Measurements from ENCODE around the gene PON3. TPM values are rescaled to one million over a fixed set of nuclear protein-coding genes. Genes with fewer than 3 reads are reported as not detected.

Gene PON3
- total RNA-seq, 1 experiment from 2014 or later: 1.2 TPM

GRCh38 chr7:95327356-95327755 is 68.8 kb downstream of the PON3 start:
- no peak overlapping the region for H3K4me3 ChIP-seq (ENCODE audit: low read depth in 2 of 2, low read length in 2 of 2)
- no peak overlapping the region for H3K27ac ChIP-seq (ENCODE audit: low read length)
- no TSS peak for BruUV-seq (replicated peaks)
- DNase-seq (ENCODE audit: low read depth, low spot score): no peak
- H3K4me1 ChIP-seq (ENCODE audit: control insufficient read depth, insufficient read depth, low read length): no peaks in the 10 kb centered on the region
- no peak for ATAC-seq
- no peaks in the 10 kb centered on the region for H3K9me3 ChIP-seq (ENCODE audit: control insufficient read depth, insufficient read depth, low read depth, low read length)
- H3K36me3 ChIP-seq (ENCODE audit: control insufficient read depth, insufficient read depth, low read length): no peaks in the 10 kb centered on the region
- ChIA-PET POLR2A (no interaction called here), CTCF (no interaction called here)
- H3K27me3 ChIP-seq (ENCODE audit: control insufficient read depth, insufficient read depth, low read length): no peaks in the 10 kb centered on the region
- in situ Hi-C loops (cut with HindIII; ENCODE audit: low pct_unique_long_range_greater_than_20kb, low sequenced_read_pairs): no loop called here
- TF ChIP-seq, protein P1, sequence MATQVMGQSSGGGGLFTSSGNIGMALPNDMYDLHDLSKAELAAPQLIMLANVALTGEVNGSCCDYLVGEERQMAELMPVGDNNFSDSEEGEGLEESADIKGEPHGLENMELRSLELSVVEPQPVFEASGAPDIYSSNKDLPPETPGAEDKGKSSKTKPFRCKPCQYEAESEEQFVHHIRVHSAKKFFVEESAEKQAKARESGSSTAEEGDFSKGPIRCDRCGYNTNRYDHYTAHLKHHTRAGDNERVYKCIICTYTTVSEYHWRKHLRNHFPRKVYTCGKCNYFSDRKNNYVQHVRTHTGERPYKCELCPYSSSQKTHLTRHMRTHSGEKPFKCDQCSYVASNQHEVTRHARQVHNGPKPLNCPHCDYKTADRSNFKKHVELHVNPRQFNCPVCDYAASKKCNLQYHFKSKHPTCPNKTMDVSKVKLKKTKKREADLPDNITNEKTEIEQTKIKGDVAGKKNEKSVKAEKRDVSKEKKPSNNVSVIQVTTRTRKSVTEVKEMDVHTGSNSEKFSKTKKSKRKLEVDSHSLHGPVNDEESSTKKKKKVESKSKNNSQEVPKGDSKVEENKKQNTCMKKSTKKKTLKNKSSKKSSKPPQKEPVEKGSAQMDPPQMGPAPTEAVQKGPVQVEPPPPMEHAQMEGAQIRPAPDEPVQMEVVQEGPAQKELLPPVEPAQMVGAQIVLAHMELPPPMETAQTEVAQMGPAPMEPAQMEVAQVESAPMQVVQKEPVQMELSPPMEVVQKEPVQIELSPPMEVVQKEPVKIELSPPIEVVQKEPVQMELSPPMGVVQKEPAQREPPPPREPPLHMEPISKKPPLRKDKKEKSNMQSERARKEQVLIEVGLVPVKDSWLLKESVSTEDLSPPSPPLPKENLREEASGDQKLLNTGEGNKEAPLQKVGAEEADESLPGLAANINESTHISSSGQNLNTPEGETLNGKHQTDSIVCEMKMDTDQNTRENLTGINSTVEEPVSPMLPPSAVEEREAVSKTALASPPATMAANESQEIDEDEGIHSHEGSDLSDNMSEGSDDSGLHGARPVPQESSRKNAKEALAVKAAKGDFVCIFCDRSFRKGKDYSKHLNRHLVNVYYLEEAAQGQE (IDR thresholded peaks at IDR 0.05; ENCODE audit: insufficient read depth in 1 of 2, low read depth in 2 of 2, low read length in 1 of 2): no peak
- TF ChIP-seq POLR2AphosphoS5 (IDR thresholded peaks at IDR 0.05; ENCODE audit: low read depth, low read length) (no peak), CTCF (IDR thresholded peaks at IDR 0.05) (no peak), TCF7L2 (IDR thresholded peaks at IDR 0.05; ENCODE audit: low read depth, low read length) (no peak), SIN3A (IDR thresholded peaks at IDR 0.05; ENCODE audit: borderline replicate concordance, insufficient read depth, low read depth, low read length) (no peak)
- intact Hi-C loops (cut with micrococcal nuclease; ENCODE audit: unreplicated experiment): no loop called here

GRCh38 chr7:95324431-95324830 is 71.7 kb downstream of the PON3 start, which contains the start of gene PON1:
Gene PON1 (minus strand): TSS chr7:95324532. CDS start chr7:95324475, 57 bp downstream.
- no TSS peak for BruUV-seq (replicated peaks)
- TF ChIP-seq, protein P1 (IDR thresholded peaks at IDR 0.05; ENCODE audit: insufficient read depth in 1 of 2, low read depth in 2 of 2, low read length in 1 of 2): no peak
- TF ChIP-seq SIN3A (IDR thresholded peaks at IDR 0.05; ENCODE audit: borderline replicate concordance, insufficient read depth, low read depth, low read length): no peak
- TF ChIP-seq CTCF (IDR thresholded peaks at IDR 0.05): no peak
- no peak for TF ChIP-seq POLR2AphosphoS5 (IDR thresholded peaks at IDR 0.05; ENCODE audit: low read depth, low read length)
- no peak for TF ChIP-seq TCF7L2 (IDR thresholded peaks at IDR 0.05; ENCODE audit: low read depth, low read length)
- Histone ChIP-seq H3K9me3 (ENCODE audit: control insufficient read depth, insufficient read depth, low read depth, low read length) (no peaks in the 10 kb centered on the region), H3K4me3 (ENCODE audit: low read depth in 2 of 2, low read length in 2 of 2) (no peak within 1 kb of the TSS), H3K27me3 (ENCODE audit: control insufficient read depth, insufficient read depth, low read length) (no peaks in the 10 kb centered on the region), H3K4me1 (ENCODE audit: control insufficient read depth, insufficient read depth, low read length) (no peaks in the 10 kb centered on the region), H3K27ac (ENCODE audit: low read length) (no peak within 1 kb of the TSS), H3K36me3 (ENCODE audit: control insufficient read depth, insufficient read depth, low read length) (no peaks in the 10 kb centered on the region)
- in situ Hi-C loops (cut with HindIII; ENCODE audit: low pct_unique_long_range_greater_than_20kb, low sequenced_read_pairs) (no loop called here), intact Hi-C loops (cut with micrococcal nuclease; ENCODE audit: unreplicated experiment) (no loop called here)
- ATAC-seq (no peak), DNase-seq (ENCODE audit: low read depth, low spot score) (no peak)
- CTCF ChIA-PET: no interaction called here
- POLR2A ChIA-PET: no interaction called here

Measured in Panc1 (cell line).